ENCODE data around the gene HNRNPLL.
A peak's percentile ranks its signal among the peaks of the same experiment; 100 is the strongest.
"Not testable (repeated sequence)": the region's sequence is repeated elsewhere in the genome, so short reads cannot be mapped to it uniquely, and the experiment has no call there.

HNRNPLL gene

GRCh38 chr2:38602732-38603401, at the start of gene HNRNPLL:
HNRNPLL (minus strand) TSS chr2:38602928; CDS start chr2:38602626, 302 bp downstream.
- peak; percentile 97 for DNase-seq

GRCh38 chr2:38650717-38651116, 48.0 kb upstream of the HNRNPLL start:
- no peak for DNase-seq

GRCh38 chr2:38650012-38650411, 47.3 kb upstream of the HNRNPLL start:
- DNase-seq = no peak

- no peak for DNase-seq
Observed at GRCh38 chr2:38649176-38649728, 46.5 kb upstream of the HNRNPLL start.

- no peak for DNase-seq
Observed at GRCh38 chr2:38648107-38648761, 45.5 kb upstream of the HNRNPLL start.

- DNase-seq = not testable (repeated sequence)
Observed at GRCh38 chr2:38643683-38644511, 41.2 kb upstream of the HNRNPLL start.

GRCh38 chr2:38643021-38643671, 40.4 kb upstream of the HNRNPLL start:
- no peak for DNase-seq

- DNase-seq = not testable (repeated sequence)
Observed at GRCh38 chr2:38642373-38643017, 39.8 kb upstream of the HNRNPLL start.

GRCh38 chr2:38636069-38636468, 33.3 kb upstream of the HNRNPLL start:
- DNase-seq = no peak

- no peak for DNase-seq
Observed at GRCh38 chr2:38635139-38635538, 32.4 kb upstream of the HNRNPLL start.

GRCh38 chr2:38634684-38635083, 32.0 kb upstream of the HNRNPLL start:
- DNase-seq = no peak

- DNase-seq = no peak
Observed at GRCh38 chr2:38633895-38634294, 31.2 kb upstream of the HNRNPLL start.

GRCh38 chr2:38632980-38633379, 30.3 kb upstream of the HNRNPLL start:
- no peak for DNase-seq

GRCh38 chr2:38631976-38632375, 29.2 kb upstream of the HNRNPLL start:
- no peak for DNase-seq

- no peak for DNase-seq
Observed at GRCh38 chr2:38629684-38630083, 27.0 kb upstream of the HNRNPLL start.

- DNase-seq = no peak
Observed at GRCh38 chr2:38627391-38627790, 24.7 kb upstream of the HNRNPLL start.

- no peak for DNase-seq
Observed at GRCh38 chr2:38626326-38627035, 23.8 kb upstream of the HNRNPLL start.

- DNase-seq = no peak
Observed at GRCh38 chr2:38622210-38622609, 19.5 kb upstream of the HNRNPLL start.

GRCh38 chr2:38621018-38621417, 18.3 kb upstream of the HNRNPLL start:
- DNase-seq = no peak

- DNase-seq = no peak
Observed at GRCh38 chr2:38620282-38620977, 17.7 kb upstream of the HNRNPLL start.

All from T1000 (cell line).